ENCODE results near the gene ZNF77. TPM values are rescaled to one million over a fixed set of nuclear protein-coding genes. Genes with fewer than 3 reads are reported as not detected.

The ZNF77 gene
- total RNA-seq, 2 donors from 2014 or later: 4.6 to 7.1 TPM

DNA sequence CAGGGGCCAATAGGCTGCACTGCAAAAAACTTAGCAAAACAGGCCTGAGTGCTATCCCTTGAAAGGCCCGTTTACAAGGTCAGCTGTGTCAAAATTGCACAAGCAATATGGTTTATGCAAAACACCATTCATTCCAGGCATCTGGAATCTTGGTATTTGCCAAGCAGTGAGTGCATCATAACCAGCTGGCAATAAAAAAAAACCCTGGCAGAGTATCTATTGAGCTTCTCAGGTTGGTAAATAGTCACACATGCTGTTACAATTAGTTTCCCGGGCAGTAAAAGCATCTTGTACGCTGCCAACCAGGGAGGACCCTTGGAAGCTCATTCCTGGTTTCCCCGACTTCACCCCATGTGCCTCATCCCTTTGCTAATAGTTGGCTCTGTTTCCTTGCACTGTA, 21.3 kb downstream of the ZNF77 start:
- DNase-seq: no peak
- H3K27me3 Mint-ChIP-seq (ENCODE audit: insufficient read depth): no peaks in the 10 kb centered on the region
- Histone ChIP-seq H3K4me3 (ENCODE audit: low read length) (no peak overlapping the region), H3K36me3 (ENCODE audit: control insufficient read depth, insufficient read depth, low read length) (peaks cover 14% of the 10 kb centered on the region), H3K27ac (ENCODE audit: low read depth, low read length) (no peak overlapping the region), H3K27me3 (ENCODE audit: control insufficient read depth, insufficient read depth, low read length, poor library complexity, severe bottlenecking) (no peaks in the 10 kb centered on the region), H3K4me1 (ENCODE audit: control insufficient read depth, insufficient read depth, low read length) (peaks cover 3% of the 10 kb centered on the region), H3K9ac (ENCODE audit: extremely low read depth, low read length, poor library complexity, severe bottlenecking) (no peak overlapping the region), H3K9me3 (ENCODE audit: control insufficient read depth, low read length) (peaks cover 9% of the 10 kb centered on the region)
- no peak overlapping the region for H3K27ac Mint-ChIP-seq
- TF ChIP-seq, protein P1, sequence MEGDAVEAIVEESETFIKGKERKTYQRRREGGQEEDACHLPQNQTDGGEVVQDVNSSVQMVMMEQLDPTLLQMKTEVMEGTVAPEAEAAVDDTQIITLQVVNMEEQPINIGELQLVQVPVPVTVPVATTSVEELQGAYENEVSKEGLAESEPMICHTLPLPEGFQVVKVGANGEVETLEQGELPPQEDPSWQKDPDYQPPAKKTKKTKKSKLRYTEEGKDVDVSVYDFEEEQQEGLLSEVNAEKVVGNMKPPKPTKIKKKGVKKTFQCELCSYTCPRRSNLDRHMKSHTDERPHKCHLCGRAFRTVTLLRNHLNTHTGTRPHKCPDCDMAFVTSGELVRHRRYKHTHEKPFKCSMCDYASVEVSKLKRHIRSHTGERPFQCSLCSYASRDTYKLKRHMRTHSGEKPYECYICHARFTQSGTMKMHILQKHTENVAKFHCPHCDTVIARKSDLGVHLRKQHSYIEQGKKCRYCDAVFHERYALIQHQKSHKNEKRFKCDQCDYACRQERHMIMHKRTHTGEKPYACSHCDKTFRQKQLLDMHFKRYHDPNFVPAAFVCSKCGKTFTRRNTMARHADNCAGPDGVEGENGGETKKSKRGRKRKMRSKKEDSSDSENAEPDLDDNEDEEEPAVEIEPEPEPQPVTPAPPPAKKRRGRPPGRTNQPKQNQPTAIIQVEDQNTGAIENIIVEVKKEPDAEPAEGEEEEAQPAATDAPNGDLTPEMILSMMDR (conservative IDR thresholded peaks at IDR 0.05): no peak
- peaks cover 10% of the 10 kb centered on the region for H3K4me1 Mint-ChIP-seq
- 85 to 88% methylated on average over 4 of the region's 4 CpGs for WGBS, 2 experiments (ENCODE audit: insufficient coverage in 1 of 2, insufficient read length in 1 of 2)
- H3K36me3 Mint-ChIP-seq (ENCODE audit: low read depth): peaks cover 19% of the 10 kb centered on the region
- peaks cover 31% of the 10 kb centered on the region for H3K9me3 Mint-ChIP-seq
- no peak overlapping the region for H3K4me3 Mint-ChIP-seq

DNA sequence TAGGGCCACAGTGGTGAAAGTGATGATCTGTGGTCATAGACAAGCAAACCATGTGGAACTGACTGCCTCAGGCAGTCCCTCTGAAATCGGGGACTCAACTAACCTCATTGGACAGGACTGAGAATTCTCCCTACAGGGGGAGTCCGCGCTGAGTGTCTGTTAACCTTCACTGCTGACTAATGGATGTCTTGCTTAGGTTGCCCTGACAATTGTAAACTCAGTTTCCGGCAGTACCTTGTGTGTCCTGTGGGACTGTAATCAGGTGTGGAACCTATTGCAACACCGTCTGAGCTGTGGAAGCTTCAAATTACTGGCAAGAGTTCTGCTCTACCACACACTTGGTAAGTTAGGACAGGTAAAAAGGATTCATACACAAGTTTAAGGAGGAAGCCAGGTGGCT, 21.8 kb downstream of the ZNF77 start:
- Mint-ChIP-seq H3K4me1 (peaks cover 10% of the 10 kb centered on the region), H3K4me3 (no peak overlapping the region), H3K27ac (no peak overlapping the region), H3K27me3 (ENCODE audit: insufficient read depth) (no peaks in the 10 kb centered on the region), H3K36me3 (ENCODE audit: low read depth) (peaks cover 24% of the 10 kb centered on the region), H3K9me3 (peaks cover 36% of the 10 kb centered on the region)
- Histone ChIP-seq H3K36me3 (ENCODE audit: control insufficient read depth, insufficient read depth, low read length) (peaks cover 18% of the 10 kb centered on the region), H3K27ac (ENCODE audit: low read depth, low read length) (no peak overlapping the region), H3K4me1 (ENCODE audit: control insufficient read depth, insufficient read depth, low read length) (peaks cover 3% of the 10 kb centered on the region), H3K4me3 (ENCODE audit: low read length) (no peak overlapping the region), H3K9me3 (ENCODE audit: control insufficient read depth, low read length) (peaks cover 15% of the 10 kb centered on the region), H3K9ac (ENCODE audit: extremely low read depth, low read length, poor library complexity, severe bottlenecking) (no peak overlapping the region), H3K27me3 (ENCODE audit: control insufficient read depth, insufficient read depth, low read length, poor library complexity, severe bottlenecking) (no peaks in the 10 kb centered on the region)
- WGBS, 2 experiments (ENCODE audit: insufficient coverage in 1 of 2, insufficient read length in 1 of 2): 79 to 89% methylated on average over 3 to 5 of the region's 5 CpGs
- TF ChIP-seq, protein P1 (conservative IDR thresholded peaks at IDR 0.05): peak; percentile 48
- peak; percentile 54 for DNase-seq

DNA sequence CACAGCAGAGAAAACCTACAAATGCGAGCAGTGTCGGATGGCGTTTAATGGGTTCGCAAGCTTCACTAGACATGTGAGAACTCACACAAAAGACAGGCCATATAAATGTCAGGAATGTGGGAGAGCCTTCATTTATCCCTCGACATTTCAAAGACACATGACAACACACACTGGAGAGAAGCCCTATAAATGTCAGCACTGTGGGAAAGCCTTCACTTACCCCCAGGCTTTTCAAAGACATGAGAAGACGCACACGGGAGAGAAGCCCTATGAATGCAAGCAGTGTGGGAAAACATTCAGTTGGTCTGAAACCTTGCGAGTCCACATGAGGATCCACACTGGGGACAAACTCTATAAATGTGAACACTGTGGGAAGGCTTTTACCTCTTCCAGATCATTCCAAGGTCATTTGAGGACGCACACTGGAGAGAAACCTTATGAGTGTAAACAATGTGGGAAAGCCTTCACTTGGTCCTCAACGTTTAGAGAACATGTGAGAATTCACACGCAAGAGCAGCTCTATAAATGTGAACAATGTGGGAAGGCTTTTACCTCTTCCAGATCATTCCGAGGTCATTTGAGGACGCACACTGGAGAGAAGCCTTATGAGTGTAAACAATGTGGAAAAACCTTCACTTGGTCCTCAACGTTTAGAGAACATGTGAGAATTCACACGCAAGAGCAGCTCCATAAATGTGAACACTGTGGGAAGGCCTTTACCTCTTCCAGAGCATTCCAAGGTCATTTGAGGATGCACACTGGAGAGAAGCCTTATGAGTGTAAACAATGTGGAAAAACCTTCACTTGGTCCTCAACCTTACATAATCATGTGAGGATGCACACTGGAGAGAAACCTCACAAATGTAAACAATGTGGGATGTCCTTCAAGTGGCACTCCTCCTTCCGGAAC, 27.2 kb downstream of the ZNF77 start:
- Mint-ChIP-seq H3K36me3 (ENCODE audit: low read depth) (peaks cover 66% of the 10 kb centered on the region), H3K4me1 (no peaks in the 10 kb centered on the region), H3K27ac (no peak overlapping the region), H3K27me3 (ENCODE audit: insufficient read depth) (no peaks in the 10 kb centered on the region), H3K4me3 (no peak overlapping the region), H3K9me3 (peaks cover 76% of the 10 kb centered on the region)
- Histone ChIP-seq H3K27me3 (ENCODE audit: control insufficient read depth, insufficient read depth, low read length, poor library complexity, severe bottlenecking) (no peaks in the 10 kb centered on the region), H3K9ac (ENCODE audit: extremely low read depth, low read length, poor library complexity, severe bottlenecking) (no peak overlapping the region), H3K27ac (ENCODE audit: low read depth, low read length) (no peak overlapping the region), H3K9me3 (ENCODE audit: control insufficient read depth, low read length) (peaks cover 45% of the 10 kb centered on the region), H3K4me3 (ENCODE audit: low read length) (peak overlapping the region; percentile 65), H3K36me3 (ENCODE audit: control insufficient read depth, insufficient read depth, low read length) (peaks cover 48% of the 10 kb centered on the region), H3K4me1 (ENCODE audit: control insufficient read depth, insufficient read depth, low read length) (no peaks in the 10 kb centered on the region)
- TF ChIP-seq, protein P1 (conservative IDR thresholded peaks at IDR 0.05): no peak
- 96 to 98% methylated on average over 16 of the region's 16 CpGs for whole genome bisulfite sequencing, 2 experiments (ENCODE audit: insufficient coverage in 1 of 2, insufficient read length in 1 of 2)
- DNase-seq: no peak

Data from endodermal cell (in vitro differentiated cells).